K562 (cell line): ENCODE measurements around the gene ADGRA3. TPM values are rescaled to one million over a fixed set of nuclear protein-coding genes. Genes with fewer than 3 reads are reported as not detected.

Source experiments
- ATAC-seq: fragments of 200-7000 bp; cut with Tn5 transposase; 3 replicates; pipeline ENCODE4 v1.9.1; 2020; ENCODE audit warnings: moderate library complexity
- BruUV-seq: library from RNA; stranded (reverse); fragments of 400-500 nt; replicated peaks from 2 replicates; lab custom pipeline; 2021; lab: Mats Ljungman, UMichigan
- CTCF ChIA-PET: fragments of 300-600 bp; formaldehyde crosslinking; extraction: SDS; loops from one replicate; lab custom pipeline; 2021; ENCODE audit warnings: low intra/inter-chr PET ratio; lab: Yijun Ruan, JAX
- POLR2A ChIA-PET: fragments of 300-600, 350-650 bp; sonication (Branson Sonifier 250); formaldehyde crosslinking; extraction: SDS; loops from one replicate; lab custom pipeline; 2021; ENCODE audit warnings: antibody characterized with exemption, inconsistent platforms; lab: Yijun Ruan, JAX
- DNase-seq, 4 experiments: peaks; one replicate each; pipeline versions ENCODE4 v3.0.0 to v3.0.0-alpha.2; 2011 to 2018; ENCODE audit warnings: low spot score in 3 of 4, mixed read lengths in 3 of 4; ENCODE audit errors: extremely low read depth in 1 of 4
- FAIRE-seq: peaks from 2 replicates; lab custom pipeline; 2011; peaks lifted over from hg19 to GRCh38; lab: Jason Lieb, UNC
- H2AFZ ChIP-seq: 2 replicates; pipeline ENCODE4 v1.6.0; 2011; ENCODE audit warnings: low read depth, low read length, control low read depth, inconsistent platforms
- H3K27ac ChIP-seq: fragments of 200-600 bp; 3 replicates; pipeline ENCODE4 v1.8.0; 2011; ENCODE audit warnings: low read depth, mild to moderate bottlenecking, control low read depth, inconsistent platforms, low read length, moderate library complexity, mixed read lengths; ENCODE audit errors: extremely low read depth
- H3K27me3 ChIP-seq, 2 experiments: fragments of 300-600 bp in 1 of 2; 2 replicates in 1 of 2; 3 replicates in 1 of 2; pipeline versions ENCODE4 v1.6.0 to v1.8.0; 2011; ENCODE audit warnings: inconsistent platforms in 2 of 2, low read length in 2 of 2, mild to moderate bottlenecking in 1 of 2, mixed read lengths in 1 of 2, moderate library complexity in 1 of 2; ENCODE audit not compliant: control insufficient read depth in 2 of 2, insufficient read depth in 2 of 2
- H3K36me3 ChIP-seq: fragments of 300-600 bp; 3 replicates; pipeline ENCODE4 v1.8.0; 2011; ENCODE audit warnings: mild to moderate bottlenecking, low read length, inconsistent platforms; ENCODE audit not compliant: control insufficient read depth, insufficient read depth
- H3K4me1 ChIP-seq, 2 experiments: fragments of 200-600 bp in 1 of 2; replicated peaks in 1 of 2; 2 replicates in 1 of 2; 3 replicates in 1 of 2; pipeline versions ENCODE4 v1.5.1 to v1.8.0; 2011; ENCODE audit warnings: inconsistent platforms in 2 of 2, low read length in 2 of 2, mild to moderate bottlenecking in 1 of 2, mixed read lengths in 1 of 2, moderate library complexity in 1 of 2; ENCODE audit not compliant: control insufficient read depth in 2 of 2, insufficient read depth in 2 of 2
- H3K4me2 ChIP-seq: 2 replicates; pipeline ENCODE4 v1.6.1; 2011; ENCODE audit warnings: low read length, control low read depth, inconsistent platforms, mixed read lengths; ENCODE audit not compliant: insufficient read depth
- H3K4me3 ChIP-seq: fragments of 200-600 bp; sonication (generic), shearing (Covaris generic); 2 replicates; pipeline ENCODE4 v1.5.1; 2016; ENCODE audit warnings: control low read depth, inconsistent platforms
- H3K79me2 ChIP-seq: fragments of 200-600 bp; 3 replicates; pipeline ENCODE4 v1.8.0; 2011; ENCODE audit warnings: low read length, inconsistent platforms; ENCODE audit not compliant: control insufficient read depth, insufficient read depth
- H3K9ac ChIP-seq, 2 experiments: 2 replicates each; pipeline versions ENCODE4 v1.6.0 to v1.6.1; 2011; ENCODE audit warnings: low read depth in 2 of 2, low read length in 2 of 2, control low read depth in 1 of 2, inconsistent platforms in 1 of 2, mild to moderate bottlenecking in 1 of 2, mixed read lengths in 1 of 2; ENCODE audit not compliant: insufficient read depth in 1 of 2
- H3K9me1 ChIP-seq: one replicate; pipeline ENCODE4 v1.6.0; 2011; ENCODE audit warnings: inconsistent platforms, mild to moderate bottlenecking, low read length, moderate library complexity; ENCODE audit not compliant: control insufficient read depth, insufficient read depth
- H3K9me3 ChIP-seq: replicated peaks from 2 replicates; pipeline ENCODE4 v1.5.1; 2011; ENCODE audit warnings: low read depth, low read length, inconsistent platforms; ENCODE audit not compliant: control insufficient read depth, insufficient read depth
- H4K20me1 ChIP-seq: replicated peaks from 2 replicates; pipeline ENCODE4 v1.6.1; 2011; ENCODE audit warnings: low read length, inconsistent platforms, mixed read lengths; ENCODE audit not compliant: control insufficient read depth, insufficient read depth
- KDM2B ChIP-seq: fragments of 250-450 bp; sonication (Bioruptor Pico); IDR thresholded peaks from 2 replicates; pipeline ENCODE4 v1.8.0; 2021; ENCODE audit warnings: mild to moderate bottlenecking, moderate library complexity
- LEF1 ChIP-seq: fragments of 450-650 bp; IDR thresholded peaks from 2 replicates; pipeline ENCODE4 v1.6.1; 2016; ENCODE audit warnings: mild to moderate bottlenecking
- TEAD4 ChIP-seq, 2 experiments: sonication (generic) in 1 of 2; formaldehyde crosslinking in 1 of 2; IDR thresholded peaks; 2 replicates each; pipeline versions ENCODE4 v1.6.1 to v1.8.0; 2012 to 2022; ENCODE audit warnings: borderline replicate concordance in 1 of 2, inconsistent platforms in 1 of 2, low read length in 1 of 2, mild to moderate bottlenecking in 1 of 2, missing genetic modification reagents in 1 of 2
- ZNF384 ChIP-seq: IDR thresholded peaks from 2 replicates; pipeline ENCODE4 v1.6.1; 2012; ENCODE audit warnings: low read depth, low read length, improper control_type of control experiment
- in situ Hi-C: fragments of 300-500 bp; cut with MboI; formaldehyde crosslinking; loops from 4 replicates; pipeline ENCODE4 v1.15.0; 2018; ENCODE audit warnings: inconsistent platforms, mixed read lengths
- intact Hi-C: fragments of 100-400 bp; cut with micrococcal nuclease; formaldehyde crosslinking; loops from 2 replicates; pipeline ENCODE4 v1.14.2; 2022
- polyA plus RNA-seq, 8 experiments: library from polyadenylated mRNA; depleted of rRNA in 4 of 8; stranded (reverse) in 5 of 8; unstranded in 3 of 8; fragments of >200 nt; fragmentation: Nextera tagmentation in 2 of 8; fragmentation: Illumina TruSeq in 1 of 8; extraction: Ambion mirVana in 2 of 8; extraction: Trizol in 1 of 8; gene quantifications; 2 replicates each; pipeline versions ENCODE4 v1.2.1 to v1.2.3, GENCODE V29; 2011 to 2014; ENCODE audit warnings: inconsistent platforms in 1 of 8, missing spikeins in 1 of 8
- total RNA-seq, 7 experiments: library from RNA; depleted of rRNA in 6 of 7; stranded (reverse); fragments of >200 nt in 6 of 7; fragmentation: Illumina TruSeq in 2 of 7; extraction: Trizol in 2 of 7; gene quantifications; 2 replicates each; pipeline versions ENCODE4 v1.2.1 to v1.2.3, GENCODE V29; 2011 to 2021; ENCODE audit warnings: low replicate concordance in 1 of 7
- TF ChIP-seq, protein P1 (sequence below): fragments of 450-650 bp; IDR thresholded peaks from 2 replicates; pipeline ENCODE4 v1.6.1; 2016; ENCODE audit warnings: low read depth, mild to moderate bottlenecking, moderate library complexity
- TF ChIP-seq, protein P2 (sequence below): fragments of 450-650 bp; formaldehyde crosslinking; IDR thresholded peaks from 2 replicates; pipeline ENCODE4 v1.4.0; 2022; ENCODE audit warnings: missing genetic modification characterization

ADGRA3 gene
- total and polyA plus RNA-seq, 9 of the 15 experiments (the other 6 are each of a cell fraction or from before 2014, with no cell fraction given), result 0.06 to 2.3 (median 0.27) TPM; not detected in 3

DNA sequence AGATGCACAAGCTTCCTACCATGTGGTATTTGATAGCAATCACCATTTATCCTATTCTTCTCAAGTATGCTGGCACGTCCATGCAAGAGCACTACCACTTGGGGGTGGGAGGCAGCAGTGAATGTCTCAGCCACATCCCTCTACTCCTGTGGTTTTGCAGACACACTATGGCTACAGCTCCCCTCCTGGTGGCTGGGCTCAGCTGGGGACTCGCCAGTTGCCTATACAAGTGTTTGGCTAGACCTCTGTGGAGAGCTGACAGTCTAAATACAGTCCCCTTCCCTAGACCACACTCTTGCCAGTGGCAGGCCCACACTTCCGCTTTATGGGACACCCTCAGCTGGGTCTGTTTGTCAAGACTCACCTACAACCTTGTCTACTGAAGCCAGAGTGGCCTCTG is 53.2 kb downstream of the ADGRA3 start (continued):
- TF ChIP-seq, protein P1, sequence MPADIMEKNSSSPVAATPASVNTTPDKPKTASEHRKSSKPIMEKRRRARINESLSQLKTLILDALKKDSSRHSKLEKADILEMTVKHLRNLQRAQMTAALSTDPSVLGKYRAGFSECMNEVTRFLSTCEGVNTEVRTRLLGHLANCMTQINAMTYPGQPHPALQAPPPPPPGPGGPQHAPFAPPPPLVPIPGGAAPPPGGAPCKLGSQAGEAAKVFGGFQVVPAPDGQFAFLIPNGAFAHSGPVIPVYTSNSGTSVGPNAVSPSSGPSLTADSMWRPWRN, result no peak
- TF ChIP-seq, all 486 proteins: peak for 0

DNA sequence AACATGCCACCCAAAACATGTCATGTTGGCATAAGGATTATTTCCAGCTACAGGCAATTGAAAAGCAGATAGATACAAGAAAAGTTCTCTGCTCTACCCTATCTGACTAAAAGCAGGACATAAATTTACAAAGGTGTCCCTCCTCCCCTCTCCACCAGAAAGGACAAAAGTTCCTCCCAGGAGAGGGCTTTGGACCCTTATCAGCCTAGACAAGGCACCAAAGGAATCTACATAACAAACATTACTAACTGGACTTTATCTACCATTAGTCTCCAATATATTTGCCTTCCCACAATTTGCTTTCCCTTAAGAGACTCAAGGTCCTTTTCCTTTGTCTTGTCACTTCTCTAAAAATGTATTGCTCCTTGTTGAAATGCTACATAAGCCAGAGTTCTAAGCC is 55.6 kb downstream of the ADGRA3 start:
- H3K9ac ChIP-seq, result no peak overlapping the region

More for the DNA sequence above, 55.6 kb downstream of the ADGRA3 start:
- H3K4me3 ChIP-seq, result no peak overlapping the region
- ChIA-PET CTCF (no interaction called here), POLR2A (no interaction called here)
- no peak for DNase-seq
- H3K9me3 ChIP-seq, result no peaks in the 10 kb centered on the region
- H2AFZ ChIP-seq, result no peak overlapping the region
- no peaks in the 10 kb centered on the region for H4K20me1 ChIP-seq
- no peaks in the 10 kb centered on the region for H3K36me3 ChIP-seq
- no peaks in the 10 kb centered on the region for H3K9me1 ChIP-seq
- ATAC-seq, result no peak
- no TSS peak for BruUV-seq
- in situ Hi-C loops (no loop called here), intact Hi-C loops (no loop called here)
- no peaks in the 10 kb centered on the region for H3K27me3 ChIP-seq
- no peaks in the 10 kb centered on the region for H3K4me1 ChIP-seq
- no peaks in the 10 kb centered on the region for H3K79me2 ChIP-seq
- no peak overlapping the region for H3K4me2 ChIP-seq
- FAIRE-seq, result no peak
- no peak overlapping the region for H3K27ac ChIP-seq
- TF ChIP-seq KDM2B (no peak), TEAD4 (IDR thresholded peaks at IDR 0.05; ENCODE audit: low read length) (no peak), TEAD4 (CRISPR knock-in tag; IDR thresholded peaks at IDR 0.05; ENCODE audit: borderline replicate concordance) (no peak), ZNF384 (no peak), LEF1 (no peak)
- TF ChIP-seq, protein P2, sequence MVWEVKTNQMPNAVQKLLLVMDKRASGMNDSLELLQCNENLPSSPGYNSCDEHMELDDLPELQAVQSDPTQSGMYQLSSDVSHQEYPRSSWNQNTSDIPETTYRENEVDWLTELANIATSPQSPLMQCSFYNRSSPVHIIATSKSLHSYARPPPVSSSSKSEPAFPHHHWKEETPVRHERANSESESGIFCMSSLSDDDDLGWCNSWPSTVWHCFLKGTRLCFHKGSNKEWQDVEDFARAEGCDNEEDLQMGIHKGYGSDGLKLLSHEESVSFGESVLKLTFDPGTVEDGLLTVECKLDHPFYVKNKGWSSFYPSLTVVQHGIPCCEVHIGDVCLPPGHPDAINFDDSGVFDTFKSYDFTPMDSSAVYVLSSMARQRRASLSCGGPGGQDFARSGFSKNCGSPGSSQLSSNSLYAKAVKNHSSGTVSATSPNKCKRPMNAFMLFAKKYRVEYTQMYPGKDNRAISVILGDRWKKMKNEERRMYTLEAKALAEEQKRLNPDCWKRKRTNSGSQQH, result no peak
